ENCODE results near the gene UBR1. TPM values are rescaled to one million over a fixed set of nuclear protein-coding genes. Genes with fewer than 3 reads are reported as not detected.

UBR1 gene
- total RNA-seq, 1 experiment from 2014 or later = 22.2 TPM

- H3K9me3 Mint-ChIP-seq = no peaks in the 10 kb centered on the region
- Histone ChIP-seq H2BK15ac (ENCODE audit: low read depth, low read length) (no peak overlapping the region), H2BK5ac (ENCODE audit: insufficient read length, low read length) (no peak overlapping the region), H3K9ac (ENCODE audit: extremely low read depth, insufficient read length, low read length) (no peak overlapping the region), H3T11ph (ENCODE audit: low read length) (no peak overlapping the region), H3K4ac (ENCODE audit: low read depth, low read length) (no peak overlapping the region), H2BK120ac (ENCODE audit: low read depth, low read length, poor library complexity, severe bottlenecking) (no peak overlapping the region), H4K8ac (replicated peaks; ENCODE audit: insufficient read length, low read depth, low read length) (no peak overlapping the region), H3K23ac (ENCODE audit: insufficient read length, low read depth, low read length) (no peak overlapping the region), H3K4me1 (ENCODE audit: insufficient read depth, low read length) (no peaks in the 10 kb centered on the region), H3K27me3 (ENCODE audit: insufficient read depth, low read length) (no peaks in the 10 kb centered on the region), H3K4me2 (ENCODE audit: insufficient read depth, insufficient read length, low read length) (peak overlapping the region; percentile 86), H4K20me1 (ENCODE audit: control insufficient read depth, insufficient read depth, insufficient read length) (no peaks in the 10 kb centered on the region), H3K27ac (ENCODE audit: insufficient read length, low read depth, low read length) (no peak overlapping the region), H4K5ac (ENCODE audit: insufficient read length, low read depth, low read length) (no peak overlapping the region), H2AK5ac (ENCODE audit: insufficient read length, low read length) (no peak overlapping the region), H3K9me3 (ENCODE audit: control insufficient read depth, low read depth, low read length) (no peaks in the 10 kb centered on the region), H2BK20ac (ENCODE audit: low read depth, low read length, poor library complexity, severe bottlenecking) (no peak overlapping the region), H2AFZ (ENCODE audit: low read length) (no peak overlapping the region), H3K79me1 (ENCODE audit: insufficient read depth, low read depth, low read length, poor library complexity, severe bottlenecking) (peaks cover 3% of the 10 kb centered on the region), H3K18ac (ENCODE audit: insufficient read length, low read depth, low read length) (no peak overlapping the region), H3K79me2 (ENCODE audit: insufficient read depth, low read length) (peaks cover under 1% of the 10 kb centered on the region; the same call in 1 of the 2 replicates), H3K56ac (ENCODE audit: insufficient read length, low read depth, low read length) (no peak overlapping the region), H3K14ac (ENCODE audit: insufficient read depth, low read length) (no peak overlapping the region), H2BK12ac (ENCODE audit: insufficient read length, low read depth, low read length) (no peak overlapping the region), H3K23me2 (ENCODE audit: insufficient read length, low read depth, low read length, poor library complexity, severe bottlenecking) (peaks cover 4% of the 10 kb centered on the region), H4K91ac (ENCODE audit: insufficient read length, low read depth, low read length) (no peak overlapping the region)
- H3K4me1 Mint-ChIP-seq = peaks cover 14 to 19% of the 10 kb centered on the region in 2 experiments
- no peak for TF ChIP-seq CTCF (conservative IDR thresholded peaks at IDR 0.05)
- no CpG with 5 or more reads among the region's 2 CpGs for whole genome bisulfite sequencing (ENCODE audit: extremely low coverage, insufficient read length, low lambda C conversion rate)
- no peaks in the 10 kb centered on the region for H3K36me3 Mint-ChIP-seq (ENCODE audit: insufficient read depth in 1 of 3, low read depth in 3 of 3)
- no peak for DNase-seq
- H3K4me3 Mint-ChIP-seq = peak overlapping the region; percentile 93 to 95
- H3K27me3 Mint-ChIP-seq (ENCODE audit: low read depth) = peaks cover 12% of the 10 kb centered on the region
- no peak overlapping the region for H3K27ac Mint-ChIP-seq
Measured at GRCh38 chr15:42919308-42919707, 186.5 kb downstream of the UBR1 start.
